HL-60/S4 treated with retinoic acid at 250 ng/mL for 4 days and 3 days (cell line): ENCODE results near the gene CEP120.
"Not testable (repeated sequence)": the region's sequence is repeated elsewhere in the genome, so short reads cannot be mapped to it uniquely, and the experiment has no call there.

Experiments used
- in situ Hi-C: fragments of 300-500 bp; cut with MboI; formaldehyde crosslinking; loops from 2 replicates; pipeline ENCODE4 v1.7.0; 2022; ENCODE audit warnings: low sequenced_read_pairs

CEP120 gene

DNA sequence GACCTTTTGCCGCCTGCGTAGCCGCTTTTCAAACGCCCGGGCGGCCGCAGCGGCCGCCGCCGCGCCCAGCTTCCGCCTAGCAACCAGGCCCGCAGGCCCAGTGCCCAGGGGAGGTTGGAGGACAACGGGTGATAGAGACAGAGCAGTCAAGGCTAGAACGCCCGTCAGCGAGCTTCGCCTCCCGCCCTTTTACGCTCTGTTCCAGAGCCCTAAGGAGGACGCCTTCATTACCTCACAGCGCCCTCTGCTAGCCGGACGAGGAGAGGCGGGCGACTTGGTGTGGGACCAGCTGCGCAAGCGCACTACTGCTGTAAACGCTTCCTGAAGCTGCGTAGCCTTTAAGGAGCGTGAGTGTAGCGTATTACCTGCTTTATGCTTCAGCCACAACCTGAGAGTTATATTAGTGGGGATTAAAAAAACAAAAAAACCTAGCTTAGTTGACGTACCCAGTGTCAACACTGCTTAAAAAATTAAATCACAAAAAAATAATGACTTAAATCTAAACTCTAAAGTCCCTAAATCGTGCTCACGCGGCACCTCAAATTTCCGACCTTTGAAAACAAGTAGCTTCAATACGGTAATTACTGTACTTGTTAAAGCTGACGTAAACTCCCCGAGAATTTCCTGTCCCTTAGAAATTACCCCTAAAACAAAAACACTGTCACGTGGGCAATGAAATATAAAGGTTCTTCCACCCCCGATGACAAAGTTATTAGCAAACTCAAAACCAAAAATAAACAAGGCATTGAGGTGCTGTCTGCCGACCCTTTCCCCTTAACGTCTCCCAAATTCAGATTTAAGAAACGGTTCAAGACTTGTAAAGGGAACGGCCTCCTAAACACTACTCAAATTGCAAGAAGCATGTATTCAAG lies at the start of gene CEP120:
TSS of gene CEP120 (minus strand) at position 126 of the 872 bp plus-strand sequence. CDS start 405 bp downstream, outside the sequence.
- in situ Hi-C loops: no loop called here

DNA sequence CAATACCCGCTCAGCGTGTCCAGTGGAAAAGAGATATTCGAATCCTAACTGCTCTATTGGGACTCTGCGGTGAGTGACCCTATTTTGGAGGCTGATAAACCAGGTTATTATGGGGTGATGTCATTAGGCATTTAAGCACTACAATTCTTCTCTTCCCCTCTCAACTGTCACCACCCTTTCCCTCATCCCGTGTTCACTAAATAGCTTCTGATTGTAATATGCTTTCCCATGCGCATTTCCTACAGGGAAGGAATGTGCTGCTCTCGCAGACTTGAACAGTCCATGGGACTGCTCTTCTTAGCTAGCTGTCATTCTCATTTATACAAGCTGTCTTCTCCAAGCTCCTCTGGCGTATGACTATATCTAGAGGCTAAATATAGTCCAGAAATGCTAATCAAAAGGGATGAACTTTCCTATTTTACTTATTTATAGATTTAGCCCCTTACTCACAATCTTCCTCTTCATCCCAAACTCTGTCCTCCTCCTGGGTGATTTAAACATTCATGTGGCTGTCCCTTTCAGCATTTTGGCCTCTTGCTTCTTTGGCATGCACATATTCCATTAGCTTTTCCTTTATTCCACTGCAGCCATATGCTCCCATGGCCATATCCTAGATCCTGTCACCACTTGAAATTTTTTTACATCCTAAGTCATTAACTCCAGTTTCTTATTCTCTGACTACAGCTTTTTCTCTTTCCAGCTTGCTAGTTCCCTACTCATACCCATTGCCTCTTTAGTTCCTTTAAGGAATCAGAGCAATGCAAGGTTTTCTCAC lies 49.1 kb upstream of the CEP120 start:
- in situ Hi-C loops: no loop called here

DNA sequence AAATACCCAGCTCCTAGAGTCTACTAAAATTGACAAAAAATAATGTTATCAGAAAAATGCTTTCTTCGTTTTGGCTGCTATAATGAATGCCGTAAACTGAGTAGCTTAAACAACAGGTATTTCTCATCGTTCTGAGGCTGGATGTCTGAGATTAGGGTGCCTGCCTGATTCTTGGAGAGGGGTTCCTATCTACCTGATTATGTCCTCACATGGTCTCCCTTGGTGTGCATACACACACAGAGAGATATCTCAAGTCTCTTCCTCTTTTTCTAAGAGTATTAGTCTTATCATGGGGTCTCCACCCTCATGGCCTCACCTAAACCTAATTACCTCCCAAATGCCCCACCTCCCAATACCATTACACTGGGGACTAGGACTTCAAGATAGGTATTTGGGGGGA lies 48.2 kb upstream of the CEP120 start:
- in situ Hi-C loops: no loop called here

DNA sequence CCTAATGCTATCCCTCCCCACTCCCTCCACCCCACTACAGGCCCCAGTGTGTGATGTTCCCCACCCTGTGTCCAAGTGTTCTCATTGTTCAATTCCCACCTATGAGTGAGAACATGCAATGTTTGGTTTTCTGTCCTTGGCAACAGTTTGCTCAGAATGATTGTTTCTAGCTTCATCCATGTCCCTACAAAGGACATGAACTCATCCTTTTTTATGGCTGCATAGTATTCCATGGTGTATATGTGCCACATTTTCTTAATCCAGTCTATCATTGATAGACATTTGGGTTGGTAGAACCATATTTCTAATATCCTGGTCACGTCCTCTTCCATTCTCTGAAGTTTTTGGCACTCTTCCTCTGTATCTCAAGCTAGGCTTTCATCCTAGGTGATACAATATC lies 43.6 kb upstream of the CEP120 start:
- in situ Hi-C loops: not testable (repeated sequence)

DNA sequence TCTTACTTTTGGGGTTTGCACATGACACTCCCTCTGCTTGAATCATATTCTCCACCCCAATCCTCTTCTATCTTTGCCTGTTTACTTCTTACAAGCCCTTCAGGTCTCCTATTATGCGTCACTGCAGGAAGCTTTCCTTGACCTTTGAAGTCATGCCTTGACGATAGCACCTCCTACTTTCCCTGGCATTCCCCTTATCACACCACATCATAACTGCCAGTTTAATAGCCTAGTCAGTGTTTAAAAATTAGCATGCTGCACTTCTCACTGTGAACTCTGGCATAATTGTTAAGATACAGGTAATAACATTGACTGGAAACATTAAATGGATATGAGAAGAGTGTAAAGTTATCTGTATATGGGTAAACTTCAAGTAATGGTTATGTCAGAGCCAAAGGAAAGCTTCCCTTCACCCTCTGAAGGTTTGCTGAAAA lies 37.1 kb upstream of the CEP120 start:
- in situ Hi-C loops: no loop called here

DNA sequence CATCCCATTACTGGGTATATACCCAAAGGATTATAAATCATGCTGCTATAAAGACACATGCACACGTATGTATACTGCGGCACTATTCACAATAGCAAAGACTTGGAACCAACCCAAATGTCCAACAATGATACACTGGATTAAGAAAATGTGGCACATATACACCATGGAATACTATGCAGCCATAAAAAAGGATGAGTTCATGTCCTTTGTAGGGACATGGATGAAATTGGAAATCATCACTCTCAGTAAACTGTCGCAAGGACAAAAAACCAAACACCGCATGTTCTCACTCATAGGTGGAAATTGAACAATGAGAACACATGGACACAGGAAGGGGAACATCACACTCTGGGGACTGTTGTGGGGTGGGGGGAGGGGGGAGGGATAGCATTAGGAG lies 35.8 kb upstream of the CEP120 start:
- in situ Hi-C loops: not testable (repeated sequence)

DNA sequence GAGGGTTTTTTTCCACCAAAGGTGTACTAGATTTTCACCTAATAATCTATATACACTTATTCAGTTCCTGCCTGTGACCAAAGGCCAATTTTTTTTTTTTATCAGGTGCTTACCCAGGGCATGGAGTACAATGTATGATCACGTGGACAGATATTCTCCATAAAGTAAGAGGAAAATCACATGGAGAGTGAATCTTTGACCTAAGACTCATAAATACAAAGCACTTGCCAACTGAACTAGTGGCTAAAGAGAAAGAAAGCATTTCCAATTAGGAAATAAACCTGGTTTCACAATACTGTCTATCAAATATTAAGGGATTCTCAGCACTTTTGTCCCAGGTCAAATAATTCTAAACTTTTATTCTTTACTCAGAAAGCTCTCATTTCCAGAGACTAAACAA lies 33.0 kb upstream of the CEP120 start:
- in situ Hi-C loops: no loop called here

DNA sequence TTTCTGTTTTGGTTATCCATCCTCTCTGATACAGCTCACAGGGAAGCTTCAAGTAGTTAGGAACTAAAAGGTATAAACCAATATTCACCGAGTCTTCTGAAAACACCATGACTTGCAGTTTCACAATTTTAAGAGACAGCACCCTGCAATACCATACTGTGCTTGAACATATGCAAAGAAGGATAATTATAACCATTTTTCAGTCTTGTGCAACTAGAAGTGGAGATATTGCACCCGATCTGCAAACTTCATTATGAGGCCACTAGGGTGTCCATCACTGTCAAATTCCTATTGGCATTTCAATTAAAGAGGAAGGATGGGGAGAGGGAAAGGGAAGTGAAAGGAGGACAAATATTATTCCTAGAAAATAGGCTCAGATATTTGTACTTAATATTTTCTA lies 32.4 kb upstream of the CEP120 start:
- in situ Hi-C loops: no loop called here

DNA sequence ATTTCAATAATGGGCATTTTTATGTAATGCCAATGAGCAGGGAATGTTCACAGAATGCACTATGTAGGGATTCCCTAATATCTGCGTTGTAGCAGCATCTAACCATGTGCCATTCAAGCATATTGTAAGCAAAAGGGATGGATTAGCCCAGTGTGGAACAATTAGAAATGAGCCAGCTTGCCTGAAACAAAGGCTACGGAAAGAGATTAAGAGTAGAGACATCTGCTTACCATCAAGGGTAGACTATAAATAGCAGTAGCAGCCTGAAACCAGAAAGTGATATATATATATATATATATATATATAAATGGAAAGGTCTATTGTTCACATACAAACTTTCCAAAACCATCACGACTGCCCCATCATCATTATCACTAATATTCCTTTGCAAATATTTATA lies 31.9 kb upstream of the CEP120 start:
- in situ Hi-C loops: no loop called here

DNA sequence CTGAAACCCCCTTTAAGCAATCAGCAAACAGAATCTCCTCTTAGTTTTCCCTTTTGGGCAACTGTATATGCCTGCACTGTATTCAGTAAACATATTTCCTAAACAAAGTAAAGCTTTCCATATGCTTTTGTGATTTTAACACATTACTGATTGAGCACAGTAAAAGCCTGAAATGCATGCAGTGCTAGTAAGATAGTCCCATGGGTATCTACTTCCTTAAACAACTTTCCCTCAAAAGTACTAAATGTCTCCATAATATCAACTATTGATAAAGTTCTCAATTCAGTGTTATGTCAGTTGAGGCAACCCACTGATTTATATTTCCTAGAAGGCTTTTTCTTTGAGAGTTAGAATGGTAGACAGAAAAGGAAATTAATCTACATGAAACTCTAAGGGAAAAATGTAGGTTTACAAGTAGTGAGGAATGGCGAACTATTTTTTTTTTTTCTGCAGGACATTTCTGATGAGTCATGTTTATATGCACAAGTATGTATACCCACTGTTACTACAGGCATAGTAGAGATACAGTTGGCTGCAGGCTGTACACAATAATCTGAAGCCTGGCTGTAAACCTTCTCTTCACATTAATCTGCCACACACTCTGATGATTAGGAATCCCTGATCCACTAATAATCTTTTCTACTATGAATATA lies 31.2 kb upstream of the CEP120 start:
- in situ Hi-C loops: no loop called here

DNA sequence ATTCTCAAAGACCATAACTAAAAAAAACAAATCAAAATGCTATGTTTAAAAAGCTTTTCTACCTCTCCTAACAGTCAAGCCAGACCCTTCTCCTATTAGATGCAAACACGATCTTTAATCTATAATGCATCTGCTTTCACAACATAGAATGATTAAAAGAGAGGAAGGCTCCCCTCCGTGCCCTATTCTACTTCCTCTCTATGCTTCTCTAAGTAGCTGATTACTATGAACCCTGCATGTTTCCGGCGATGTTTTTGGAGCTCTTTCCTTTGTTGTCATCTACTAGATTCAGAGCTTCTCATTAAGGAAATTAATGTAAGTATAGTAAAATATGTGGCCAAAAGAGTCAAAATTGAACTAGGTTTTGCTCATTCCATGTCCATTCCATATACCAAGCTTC lies 29.2 kb upstream of the CEP120 start:
- in situ Hi-C loops: no loop called here

DNA sequence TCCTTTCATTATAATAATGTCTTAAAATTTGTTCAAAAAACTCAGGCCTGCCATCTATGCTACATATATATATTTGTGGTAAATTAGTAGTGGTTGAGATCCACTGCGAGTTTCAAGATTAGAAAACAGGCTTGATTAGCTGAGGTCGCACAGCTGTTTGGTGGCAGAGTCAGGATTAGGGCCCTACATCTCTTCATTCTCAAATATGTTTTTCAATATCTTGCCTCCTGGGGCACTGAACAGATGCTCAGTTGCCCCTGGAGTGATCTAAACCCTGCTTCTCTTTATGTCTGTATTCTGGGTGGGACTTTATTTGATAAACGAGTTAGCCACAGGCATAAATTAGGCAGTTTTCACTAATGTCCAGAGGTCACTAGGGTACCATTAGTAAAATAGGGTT lies 27.8 kb upstream of the CEP120 start:
- in situ Hi-C loops: no loop called here

DNA sequence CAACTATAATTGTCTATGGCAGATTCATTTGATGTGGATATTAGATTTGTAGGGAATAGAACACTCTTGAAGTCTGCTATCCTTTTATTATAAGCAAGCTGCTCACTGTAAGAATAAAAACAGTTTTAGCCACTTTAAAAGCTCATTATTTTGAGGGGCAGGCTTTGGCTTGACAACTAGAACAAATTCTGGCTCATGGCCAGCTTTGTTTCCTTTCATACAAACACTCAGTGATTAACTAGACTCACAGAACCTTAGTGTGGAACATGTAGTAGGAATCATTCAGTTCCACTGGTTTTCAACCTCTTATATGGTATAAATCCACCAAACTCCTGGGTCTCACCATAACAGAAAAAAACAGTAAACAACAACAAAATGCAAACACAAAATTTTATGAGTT lies 27.4 kb upstream of the CEP120 start:
- in situ Hi-C loops: no loop called here

DNA sequence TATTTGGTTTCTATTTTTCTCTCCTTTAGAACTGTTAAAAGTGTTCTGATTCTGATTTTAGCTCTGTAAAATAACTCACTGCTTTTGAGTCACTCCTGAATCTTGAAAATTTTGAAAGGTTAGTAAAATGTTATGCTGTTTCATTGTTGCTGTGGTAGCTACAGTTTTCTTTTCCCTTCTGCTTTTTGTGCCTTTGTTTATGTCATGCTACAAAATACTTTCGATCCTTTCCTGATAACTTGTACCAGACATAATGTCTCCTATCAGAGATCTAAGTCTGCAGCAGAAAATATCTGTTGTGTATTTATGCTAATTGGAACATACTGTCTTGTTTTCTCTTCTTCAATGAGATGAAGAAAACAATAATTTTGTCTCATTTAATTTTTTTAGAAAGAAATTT lies 26.9 kb upstream of the CEP120 start:
- in situ Hi-C loops: no loop called here

DNA sequence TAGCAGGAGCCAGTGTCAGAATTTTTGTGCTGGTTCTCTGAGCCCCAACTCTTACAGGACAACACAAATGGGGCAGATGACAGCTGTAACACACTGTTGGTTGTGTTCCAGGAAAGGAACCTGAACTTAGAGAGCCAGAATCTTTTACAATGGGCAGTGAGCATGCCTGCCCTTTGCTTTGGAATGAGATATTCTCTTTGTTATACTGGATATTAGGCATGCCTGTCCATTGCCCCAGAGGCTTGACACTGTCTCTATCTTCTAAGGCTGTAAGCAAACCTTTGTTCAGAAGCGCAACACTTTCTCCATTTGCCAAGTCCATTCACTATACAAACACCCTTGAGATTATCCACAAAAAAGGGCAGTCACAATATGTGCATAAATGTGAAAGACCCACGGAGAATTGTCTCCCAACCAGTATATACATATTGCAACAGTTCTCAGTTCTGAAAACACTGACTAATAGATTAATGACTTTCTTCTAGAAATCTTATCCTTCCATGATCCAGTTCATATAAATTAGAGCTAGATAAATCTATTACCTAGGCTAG lies 26.3 kb upstream of the CEP120 start:
- in situ Hi-C loops: no loop called here

DNA sequence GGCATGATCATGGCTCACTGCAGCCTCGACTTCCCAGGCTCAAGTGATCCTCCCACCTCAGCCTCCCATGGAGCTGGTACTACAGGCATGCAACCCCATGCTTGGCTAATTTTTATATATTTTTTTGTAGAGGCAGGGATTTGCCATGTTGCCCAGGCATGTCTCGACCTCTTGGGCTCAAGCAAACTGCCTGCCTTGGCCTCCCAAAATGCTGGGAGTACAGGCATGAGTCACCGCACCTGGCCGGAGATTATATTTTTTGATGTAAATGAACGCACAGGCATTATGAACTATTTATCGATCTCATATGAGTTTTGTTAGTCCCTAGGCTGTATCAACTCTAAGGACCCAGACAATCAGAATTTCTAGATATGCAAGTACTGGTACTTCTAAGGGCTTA lies 25.5 kb upstream of the CEP120 start:
- in situ Hi-C loops: no loop called here

DNA sequence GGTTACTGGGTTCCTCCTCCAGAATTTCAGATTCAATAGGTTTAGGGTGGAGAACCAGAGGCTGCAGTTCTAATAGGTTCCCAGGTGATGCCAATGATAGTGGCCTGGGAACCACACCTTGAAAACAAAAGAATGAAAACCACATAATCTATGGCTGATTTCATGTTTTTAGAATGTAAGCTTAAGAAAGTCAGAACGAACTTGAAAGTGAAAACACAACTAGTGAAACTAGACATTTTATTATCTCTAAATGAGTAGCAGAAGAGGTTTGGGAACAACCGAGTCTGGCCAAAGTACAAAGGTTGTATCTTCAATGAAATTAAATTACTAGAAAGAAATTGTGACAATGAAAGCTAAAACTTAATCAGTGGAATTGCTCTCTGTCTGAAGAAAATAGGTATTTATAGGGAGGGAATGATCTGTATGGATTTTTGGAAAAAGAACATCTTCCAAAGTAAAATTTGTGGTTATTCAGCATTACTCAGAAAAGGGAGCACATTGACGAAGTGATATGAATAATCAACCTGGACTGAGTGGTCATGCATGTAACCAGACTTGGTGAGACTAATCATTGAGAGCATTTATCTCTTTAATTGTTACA lies 24.9 kb upstream of the CEP120 start:
- in situ Hi-C loops: no loop called here

DNA sequence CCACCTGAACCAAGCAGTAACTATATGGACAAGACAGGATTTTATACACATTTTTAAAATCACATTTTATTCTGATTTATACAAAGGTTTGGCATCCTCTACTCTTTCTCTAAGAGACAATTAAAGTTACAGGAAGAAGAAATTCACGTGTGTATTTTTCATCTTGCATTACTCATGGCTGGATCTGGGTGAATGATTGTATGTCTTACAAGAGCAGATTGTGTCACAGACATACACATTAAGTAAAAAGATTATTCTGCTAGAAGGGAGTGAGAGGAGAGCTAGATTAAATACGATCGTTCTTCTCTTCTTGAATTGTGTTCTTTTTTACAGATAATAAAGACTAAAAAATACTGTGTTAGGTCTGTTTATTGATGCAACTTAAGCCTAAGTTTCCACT lies 20.8 kb upstream of the CEP120 start:
- in situ Hi-C loops: no loop called here

DNA sequence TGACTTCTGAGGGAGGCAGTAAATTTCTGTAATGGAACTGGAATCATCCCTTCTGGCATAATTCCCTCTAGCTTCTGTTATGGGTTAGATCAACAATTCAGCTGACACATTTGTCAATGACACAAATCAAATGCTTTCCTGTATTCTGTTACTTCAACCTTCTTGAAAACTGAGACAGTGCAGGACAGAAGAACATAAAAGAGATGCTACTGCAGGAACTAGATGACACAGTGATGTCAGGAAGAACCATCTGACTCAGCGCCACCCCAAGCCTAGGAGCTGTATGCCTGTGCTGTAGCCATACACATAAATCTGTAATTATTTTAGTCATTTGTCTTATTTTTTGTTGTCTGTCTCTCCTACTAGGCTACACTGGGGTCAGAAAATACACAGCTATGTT lies 18.2 kb upstream of the CEP120 start:
- in situ Hi-C loops: no loop called here

DNA sequence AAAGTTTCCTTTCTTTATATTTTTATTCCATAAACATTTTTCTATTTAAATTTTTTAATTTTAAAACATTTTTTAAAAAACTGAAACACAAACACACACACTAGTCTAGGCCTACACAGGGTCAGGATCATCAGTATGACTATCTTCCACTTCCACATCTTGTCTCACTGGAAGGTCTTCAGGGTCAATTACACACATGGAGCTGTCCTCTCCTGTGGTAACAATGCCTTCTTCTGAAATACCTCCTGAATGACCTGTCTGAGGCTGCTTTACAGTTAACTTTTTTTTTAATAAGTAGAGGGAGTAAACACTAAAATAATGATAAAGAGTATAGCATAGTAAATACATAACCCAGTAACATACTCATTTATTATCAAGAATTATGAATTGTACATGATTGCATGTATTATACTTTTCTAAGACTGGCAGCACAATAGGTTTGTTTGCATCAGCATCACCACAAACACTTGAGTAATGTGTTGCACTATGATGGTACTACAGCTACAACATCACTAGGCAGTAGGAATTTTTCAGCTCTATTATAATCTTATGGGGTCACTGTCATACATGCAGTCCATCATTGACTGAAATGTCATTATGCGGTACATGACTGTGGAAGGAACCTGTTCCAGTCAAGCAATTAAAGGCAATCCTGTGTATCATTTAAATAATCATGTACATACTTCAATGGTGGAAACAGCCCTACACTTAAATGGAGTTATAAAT lies 17.4 kb upstream of the CEP120 start:
- in situ Hi-C loops: no loop called here
